Mesothelial cell of epicardium (in vitro differentiated cells): ENCODE measurements around the gene ALG14. TPM values are rescaled to one million over a fixed set of nuclear protein-coding genes. Genes with fewer than 3 reads are reported as not detected.
A peak's percentile ranks its signal among the peaks of the same experiment; 100 is the strongest.

ENCODE experiments used
- DNase-seq, 2 experiments: peaks; one replicate each; pipeline ENCODE4 v3.0.0; 2021; ENCODE audit warnings: low spot score in 2 of 2; ENCODE audit not compliant: unreplicated experiment in 2 of 2
- H3K27ac Mint-ChIP-seq: 2 replicates; pipeline ENCODE4 v1.8.0; 2021; ENCODE audit warnings: mixed read lengths
- H3K27me3 Mint-ChIP-seq: 2 replicates; pipeline ENCODE4 v1.8.0; 2021; ENCODE audit warnings: low read depth, mixed read lengths
- H3K36me3 Mint-ChIP-seq: 2 replicates; pipeline ENCODE4 v1.8.0; 2021; ENCODE audit warnings: mixed read lengths
- H3K4me1 Mint-ChIP-seq: 2 replicates; pipeline ENCODE4 v1.8.0; 2021; ENCODE audit warnings: mixed read lengths
- H3K4me3 Mint-ChIP-seq: 2 replicates; pipeline ENCODE4 v1.8.0; 2021; ENCODE audit warnings: mild to moderate bottlenecking, moderate library complexity, mixed read lengths
- H3K9me3 Mint-ChIP-seq: 2 replicates; pipeline ENCODE4 v1.8.0; 2021; ENCODE audit warnings: mixed read lengths
- CTCF ChIP-seq: fragments of 200-600 bp; sonication (generic); IDR thresholded peaks from one replicate; pipeline ENCODE4 v1.5.0; 2021; ENCODE audit warnings: antibody characterized with exemption; ENCODE audit not compliant: unreplicated experiment
- total RNA-seq: library from RNA; stranded (reverse); gene quantifications from 3 replicates; pipeline ENCODE4 v1.2.1, GENCODE V29; 2021

Gene ALG14
- total RNA-seq, 1 donor from 2014 or later: 5.0 TPM

DNA sequence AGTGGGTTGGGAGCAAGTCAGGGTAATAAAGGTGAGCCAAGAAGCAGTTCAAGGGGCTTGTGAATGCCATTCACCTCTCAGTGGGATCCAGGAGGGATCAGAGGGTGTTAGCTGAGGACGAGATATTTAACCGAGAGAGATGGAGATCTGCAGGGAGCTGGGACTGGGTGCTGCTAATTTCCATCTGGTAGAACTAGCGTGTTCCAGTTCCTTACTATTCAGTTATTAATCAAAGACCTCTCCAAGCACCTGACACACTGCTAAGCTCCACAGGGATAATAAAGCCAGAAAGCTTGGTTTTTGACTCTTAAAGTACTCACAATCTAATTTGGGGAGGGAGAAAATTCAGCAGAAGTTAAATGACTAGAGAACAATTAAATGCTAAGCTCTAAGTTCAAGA lies 57.7 kb downstream of the ALG14 start:
- no peak for DNase-seq
- Mint-ChIP-seq H3K27me3 (no peaks in the 10 kb centered on the region), H3K9me3 (no peaks in the 10 kb centered on the region), H3K4me3 (no peak overlapping the region), H3K4me1 (peaks cover 24% of the 10 kb centered on the region), H3K27ac (no peak overlapping the region), H3K36me3 (no peaks in the 10 kb centered on the region)
- TF ChIP-seq CTCF: no peak

- no peak for DNase-seq
- Mint-ChIP-seq H3K9me3 (no peaks in the 10 kb centered on the region), H3K4me1 (peaks cover 19% of the 10 kb centered on the region), H3K27me3 (no peaks in the 10 kb centered on the region), H3K4me3 (no peak overlapping the region), H3K36me3 (no peaks in the 10 kb centered on the region), H3K27ac (no peak overlapping the region)
- TF ChIP-seq CTCF: no peak
These were observed 58.7 kb downstream of the ALG14 start for GRCh38 chr1:95013950-95014574.

DNA sequence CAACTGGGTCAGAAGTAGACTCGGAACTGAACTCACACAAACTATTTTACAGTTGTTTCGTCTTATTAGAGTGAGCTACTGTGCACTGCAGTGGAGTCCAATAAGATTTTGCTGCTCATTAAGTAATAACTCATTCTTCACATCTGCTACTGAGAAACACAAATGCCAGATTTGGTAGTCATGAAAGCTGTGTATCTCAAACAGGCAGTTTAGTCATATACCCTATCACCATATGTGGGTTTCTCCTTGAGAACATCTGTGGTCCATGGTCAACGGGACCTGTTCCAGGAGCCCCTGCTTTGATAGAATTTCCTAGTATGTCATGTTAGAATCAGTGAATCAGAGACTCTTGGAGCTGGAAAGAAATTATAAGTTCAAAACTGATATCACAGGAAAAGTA lies 60.4 kb downstream of the ALG14 start:
- peaks cover 10% of the 10 kb centered on the region for H3K4me1 Mint-ChIP-seq
- H3K36me3 Mint-ChIP-seq: no peaks in the 10 kb centered on the region
- H3K27ac Mint-ChIP-seq: no peak overlapping the region
- no peak overlapping the region for H3K4me3 Mint-ChIP-seq
- no peaks in the 10 kb centered on the region for H3K27me3 Mint-ChIP-seq
- DNase-seq: no peak
- no peak for TF ChIP-seq CTCF
- H3K9me3 Mint-ChIP-seq: no peaks in the 10 kb centered on the region

GRCh38 chr1:95010158-95010557 lies 62.6 kb downstream of the ALG14 start:
- Mint-ChIP-seq H3K36me3 (no peaks in the 10 kb centered on the region), H3K27me3 (no peaks in the 10 kb centered on the region), H3K9me3 (no peaks in the 10 kb centered on the region), H3K27ac (no peak overlapping the region), H3K4me3 (no peak overlapping the region), H3K4me1 (peaks cover 20% of the 10 kb centered on the region)
- no peak for DNase-seq
- TF ChIP-seq CTCF: no peak

- H3K4me1 Mint-ChIP-seq: peaks cover 21% of the 10 kb centered on the region
- no peaks in the 10 kb centered on the region for H3K9me3 Mint-ChIP-seq
- H3K27me3 Mint-ChIP-seq: no peaks in the 10 kb centered on the region
- no peak overlapping the region for H3K4me3 Mint-ChIP-seq
- no peak for DNase-seq
- no peaks in the 10 kb centered on the region for H3K36me3 Mint-ChIP-seq
- TF ChIP-seq CTCF: no peak
- no peak overlapping the region for H3K27ac Mint-ChIP-seq
These were observed 65.1 kb downstream of the ALG14 start for GRCh38 chr1:95007687-95008086.

DNA sequence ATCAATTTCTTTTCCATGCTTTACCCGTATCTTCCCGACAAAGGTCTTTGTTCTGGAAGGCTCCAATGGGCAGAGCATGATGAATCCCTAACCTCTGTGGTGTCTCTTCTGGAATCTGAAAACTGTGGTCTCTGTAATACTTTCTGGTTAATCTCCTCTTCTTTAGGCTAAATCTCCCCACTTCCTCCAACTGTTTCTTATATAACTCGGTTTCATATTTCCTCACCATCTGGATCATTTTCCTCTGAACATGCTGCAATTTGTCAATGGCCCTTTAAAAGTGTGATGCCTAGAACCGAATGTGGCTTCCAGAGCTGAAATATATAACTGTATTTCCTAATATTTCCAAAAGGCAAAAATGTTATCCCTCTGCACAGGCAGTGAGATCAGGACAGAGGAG lies 66.1 kb downstream of the ALG14 start:
- TF ChIP-seq CTCF: no peak
- Mint-ChIP-seq H3K27me3 (no peaks in the 10 kb centered on the region), H3K4me3 (no peak overlapping the region), H3K4me1 (peaks cover 31% of the 10 kb centered on the region), H3K27ac (peak overlapping the region; percentile 18), H3K36me3 (no peaks in the 10 kb centered on the region), H3K9me3 (no peaks in the 10 kb centered on the region)
- no peak for DNase-seq
